ENCODE results near the gene MLXIP. TPM values are rescaled to one million over a fixed set of nuclear protein-coding genes. Genes with fewer than 3 reads are reported as not detected.

Gene MLXIP
- total RNA-seq, 2 experiments from 2014 or later = 27.5 to 44.7 TPM

DNA sequence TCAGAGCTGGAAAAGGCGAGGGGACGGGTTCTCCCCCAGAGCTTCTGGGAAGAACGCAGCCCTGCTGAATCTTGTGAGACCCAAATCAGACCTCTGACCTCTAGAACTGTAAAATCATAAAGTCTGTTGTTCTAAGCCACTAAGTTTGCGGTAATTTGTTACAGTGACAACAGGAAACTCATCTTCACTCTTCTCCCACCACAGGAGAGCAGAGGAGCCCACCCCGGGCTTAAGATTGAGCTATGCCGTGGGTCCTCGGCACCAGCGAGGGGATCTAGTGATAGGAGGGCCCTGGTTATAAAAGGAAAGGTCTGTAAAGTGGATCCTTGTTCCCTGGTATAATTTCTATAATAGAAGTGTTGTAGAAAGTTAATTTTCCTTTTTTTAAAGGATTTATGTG lies 7.6 kb downstream of the MLXIP start:
- DNase-seq (ENCODE audit: low spot score) = no peak
- H2AFZ ChIP-seq (ENCODE audit: low read length) = no peak overlapping the region
- no peaks in the 10 kb centered on the region for H3K9me2 ChIP-seq (ENCODE audit: insufficient read depth, low read length)
- peaks cover 31% of the 10 kb centered on the region for H3K79me2 ChIP-seq (ENCODE audit: insufficient read depth, low read depth, low read length)
- intact Hi-C loops (cut with micrococcal nuclease; ENCODE audit: unreplicated experiment) = no loop called here
- TF ChIP-seq, protein P1, sequence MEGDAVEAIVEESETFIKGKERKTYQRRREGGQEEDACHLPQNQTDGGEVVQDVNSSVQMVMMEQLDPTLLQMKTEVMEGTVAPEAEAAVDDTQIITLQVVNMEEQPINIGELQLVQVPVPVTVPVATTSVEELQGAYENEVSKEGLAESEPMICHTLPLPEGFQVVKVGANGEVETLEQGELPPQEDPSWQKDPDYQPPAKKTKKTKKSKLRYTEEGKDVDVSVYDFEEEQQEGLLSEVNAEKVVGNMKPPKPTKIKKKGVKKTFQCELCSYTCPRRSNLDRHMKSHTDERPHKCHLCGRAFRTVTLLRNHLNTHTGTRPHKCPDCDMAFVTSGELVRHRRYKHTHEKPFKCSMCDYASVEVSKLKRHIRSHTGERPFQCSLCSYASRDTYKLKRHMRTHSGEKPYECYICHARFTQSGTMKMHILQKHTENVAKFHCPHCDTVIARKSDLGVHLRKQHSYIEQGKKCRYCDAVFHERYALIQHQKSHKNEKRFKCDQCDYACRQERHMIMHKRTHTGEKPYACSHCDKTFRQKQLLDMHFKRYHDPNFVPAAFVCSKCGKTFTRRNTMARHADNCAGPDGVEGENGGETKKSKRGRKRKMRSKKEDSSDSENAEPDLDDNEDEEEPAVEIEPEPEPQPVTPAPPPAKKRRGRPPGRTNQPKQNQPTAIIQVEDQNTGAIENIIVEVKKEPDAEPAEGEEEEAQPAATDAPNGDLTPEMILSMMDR (conservative IDR thresholded peaks at IDR 0.05; ENCODE audit: low read length) = no peak
- TF ChIP-seq EZH2phosphoT487 (IDR thresholded peaks at IDR 0.05; ENCODE audit: borderline replicate concordance, low read depth, low read length) = no peak
- POLR2A ChIA-PET = no interaction called here
- no peak overlapping the region for H3K4me2 ChIP-seq (ENCODE audit: low read length)
- H3K27ac ChIP-seq (ENCODE audit: low read depth, low read length, poor library complexity, severe bottlenecking) = no peak overlapping the region
- H3K4me1 ChIP-seq (ENCODE audit: insufficient read depth, low read length, poor library complexity, severe bottlenecking) = peaks cover 34% of the 10 kb centered on the region
- H4K20me1 ChIP-seq (ENCODE audit: insufficient read depth, low read length) = peaks cover 12% of the 10 kb centered on the region
- H3K36me3 ChIP-seq (ENCODE audit: insufficient read depth, low read length) = peaks cover 62% of the 10 kb centered on the region
- no TSS peak for BruUV-seq (replicated peaks)
- H3K4me3 ChIP-seq (ENCODE audit: low read depth, low read length, poor library complexity, severe bottlenecking) = no peak overlapping the region
- no peaks in the 10 kb centered on the region for H3K9me3 ChIP-seq (ENCODE audit: low read length)
- CTCF ChIA-PET (ENCODE audit: unreplicated experiment) = no interaction called here

DNA sequence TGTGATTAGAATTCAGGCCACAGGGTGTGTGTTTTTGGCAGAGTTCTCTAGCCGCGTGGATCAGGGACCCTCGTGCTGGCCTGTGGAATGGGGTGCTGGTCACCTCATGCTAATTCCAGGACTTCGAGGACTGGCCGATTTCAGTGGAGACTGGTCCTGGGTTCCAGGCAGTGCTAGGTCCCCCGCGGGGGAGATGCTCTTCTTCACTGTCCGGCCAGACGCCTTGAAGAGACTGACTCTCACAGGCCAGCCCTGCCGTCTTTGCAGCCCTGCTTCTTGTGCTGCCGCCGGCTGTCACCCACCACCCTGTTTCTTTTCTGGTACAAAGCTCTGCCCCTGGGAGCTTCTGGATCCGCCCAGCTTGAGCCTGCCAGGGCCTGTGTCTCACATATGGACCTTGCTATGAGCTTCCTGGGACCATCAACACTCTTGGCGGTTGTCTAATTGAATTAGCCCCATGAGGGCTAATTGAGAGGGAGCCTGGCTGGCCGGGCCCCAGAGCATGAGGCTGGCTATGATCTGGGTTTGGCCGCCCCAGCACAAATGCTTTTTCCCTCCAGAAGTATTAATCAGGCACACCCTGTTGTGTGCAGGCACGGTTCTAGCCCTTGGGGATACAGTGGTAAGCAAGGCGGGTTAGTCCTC lies 8.2 kb downstream of the MLXIP start:
- H3K27ac ChIP-seq (ENCODE audit: low read depth, low read length, poor library complexity, severe bottlenecking) = no peak overlapping the region
- H3K9me2 ChIP-seq (ENCODE audit: insufficient read depth, low read length) = no peaks in the 10 kb centered on the region
- ChIA-PET CTCF (ENCODE audit: unreplicated experiment) (no interaction called here), POLR2A (no interaction called here)
- H3K4me1 ChIP-seq (ENCODE audit: insufficient read depth, low read length, poor library complexity, severe bottlenecking) = peaks cover 28% of the 10 kb centered on the region
- no peak for TF ChIP-seq EZH2phosphoT487 (IDR thresholded peaks at IDR 0.05; ENCODE audit: borderline replicate concordance, low read depth, low read length)
- TF ChIP-seq, protein P1 (conservative IDR thresholded peaks at IDR 0.05; ENCODE audit: low read length) = no peak
- no peak overlapping the region for H2AFZ ChIP-seq (ENCODE audit: low read length)
- peaks cover 63% of the 10 kb centered on the region for H3K36me3 ChIP-seq (ENCODE audit: insufficient read depth, low read length)
- intact Hi-C loops (cut with micrococcal nuclease; ENCODE audit: unreplicated experiment) = no loop called here
- H4K20me1 ChIP-seq (ENCODE audit: insufficient read depth, low read length) = peaks cover 9% of the 10 kb centered on the region; the same call in 1 of the 2 replicates
- peaks cover 29% of the 10 kb centered on the region for H3K79me2 ChIP-seq (ENCODE audit: insufficient read depth, low read depth, low read length)
- no peak for DNase-seq (ENCODE audit: low spot score)
- BruUV-seq (replicated peaks) = no TSS peak
- H3K9me3 ChIP-seq (ENCODE audit: low read length) = no peaks in the 10 kb centered on the region
- H3K4me3 ChIP-seq (ENCODE audit: low read depth, low read length, poor library complexity, severe bottlenecking) = no peak overlapping the region
- H3K4me2 ChIP-seq (ENCODE audit: low read length) = no peak overlapping the region

DNA sequence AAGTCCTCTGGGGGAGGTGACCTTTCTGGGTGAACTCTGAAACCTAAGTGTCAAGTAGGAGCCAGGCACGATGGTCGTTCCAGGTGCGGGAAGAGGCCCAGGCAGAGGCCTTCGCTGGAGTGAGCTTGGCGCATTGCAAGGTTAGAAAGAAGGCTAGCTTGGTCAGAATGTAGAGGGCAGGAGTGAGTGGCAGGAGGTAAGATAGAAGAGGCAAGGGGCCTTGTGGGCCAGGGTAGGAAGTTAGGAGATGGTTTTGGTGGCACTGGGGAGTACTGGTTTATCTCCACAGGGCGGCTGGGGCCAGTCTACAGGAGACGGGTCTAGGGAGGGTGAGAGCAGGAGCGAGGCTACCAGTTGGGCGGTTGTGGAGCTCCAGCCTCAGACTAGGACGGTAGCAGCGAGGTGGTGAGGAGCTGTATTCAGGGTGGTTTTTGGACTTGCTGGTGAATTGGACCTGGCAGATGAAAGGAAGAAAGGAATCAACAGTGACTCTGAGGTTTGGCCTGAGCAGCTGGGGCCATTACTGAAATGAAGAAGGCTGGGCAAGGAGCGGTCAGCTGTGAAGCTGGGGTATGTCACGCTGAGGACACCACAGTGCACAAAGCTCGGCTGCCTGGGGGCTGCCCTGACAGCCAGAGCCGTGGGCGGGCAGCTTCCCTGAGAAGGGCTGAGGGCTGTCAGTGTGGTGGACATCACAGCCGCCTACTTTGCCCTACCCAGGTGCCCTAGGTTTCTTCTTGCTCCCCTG lies 9.0 kb downstream of the MLXIP start:
- Histone ChIP-seq H3K4me2 (ENCODE audit: low read length) (no peak overlapping the region), H3K4me3 (ENCODE audit: low read depth, low read length, poor library complexity, severe bottlenecking) (no peak overlapping the region), H2AFZ (ENCODE audit: low read length) (no peak overlapping the region), H3K4me1 (ENCODE audit: insufficient read depth, low read length, poor library complexity, severe bottlenecking) (peaks cover 19% of the 10 kb centered on the region), H3K27ac (ENCODE audit: low read depth, low read length, poor library complexity, severe bottlenecking) (no peak overlapping the region), H3K9me2 (ENCODE audit: insufficient read depth, low read length) (no peaks in the 10 kb centered on the region), H3K79me2 (ENCODE audit: insufficient read depth, low read depth, low read length) (peaks cover 29% of the 10 kb centered on the region), H3K9me3 (ENCODE audit: low read length) (no peaks in the 10 kb centered on the region), H3K36me3 (ENCODE audit: insufficient read depth, low read length) (peaks cover 63% of the 10 kb centered on the region), H4K20me1 (ENCODE audit: insufficient read depth, low read length) (0 out of 2 replicates have a peak, but pooled peaks cover 2% of the 10 kb centered on the region)
- BruUV-seq (replicated peaks) = no TSS peak
- no peak for TF ChIP-seq EZH2phosphoT487 (IDR thresholded peaks at IDR 0.05; ENCODE audit: borderline replicate concordance, low read depth, low read length)
- TF ChIP-seq, protein P1 (conservative IDR thresholded peaks at IDR 0.05; ENCODE audit: low read length) = no peak
- ChIA-PET CTCF (ENCODE audit: unreplicated experiment) (interaction anchor here (0.6 kb wide), 1 partner anchor 169 kb away, joined by 3 read pairs; the partner anchor contains the start of gene CFAP251), POLR2A (interaction anchor here (1.2 to 2.6 kb wide), 2 partner anchors 12 to 38 kb away, joined by 4 to 8 read pairs; no protein-coding TSS in a partner anchor)
- intact Hi-C loops (cut with micrococcal nuclease; ENCODE audit: unreplicated experiment) = no loop called here
- no peak for DNase-seq (ENCODE audit: low spot score)

All from OCI-LY7 (cell line).